Measurements from ENCODE around the gene NR2E1. TPM values are rescaled to one million over a fixed set of nuclear protein-coding genes. Genes with fewer than 3 reads are reported as not detected.

NR2E1 gene
- total RNA-seq, 1 donor from 2014 or later, result not detected

- H3K36me3 Mint-ChIP-seq (ENCODE audit: insufficient read depth), result no peaks in the 10 kb centered on the region
- no peak overlapping the region for H3K27ac Mint-ChIP-seq
- peaks cover 97% of the 10 kb centered on the region for H3K27me3 Mint-ChIP-seq
- peaks cover 15% of the 10 kb centered on the region for H3K4me1 Mint-ChIP-seq (ENCODE audit: low read depth)
- no peak overlapping the region for H3K4me3 Mint-ChIP-seq (ENCODE audit: low read depth)
- TF ChIP-seq CTCF (IDR thresholded peaks at IDR 0.05; ENCODE audit: unreplicated experiment), result no peak
- H3K9me3 Mint-ChIP-seq (ENCODE audit: low read depth), result no peaks in the 10 kb centered on the region
- DNase-seq (ENCODE audit: low spot score, unreplicated experiment), result peak; percentile 58
These were observed 8.8 kb downstream of the NR2E1 start for GRCh38 chr6:108174371-108175175.

- Mint-ChIP-seq H3K27ac (no peak overlapping the region), H3K9me3 (ENCODE audit: low read depth) (no peaks in the 10 kb centered on the region), H3K27me3 (peaks cover 97% of the 10 kb centered on the region), H3K4me3 (ENCODE audit: low read depth) (peak overlapping the region; percentile 68), H3K4me1 (ENCODE audit: low read depth) (peaks cover 15% of the 10 kb centered on the region), H3K36me3 (ENCODE audit: insufficient read depth) (no peaks in the 10 kb centered on the region)
- DNase-seq (ENCODE audit: low spot score, unreplicated experiment), result no peak
- TF ChIP-seq CTCF (IDR thresholded peaks at IDR 0.05; ENCODE audit: unreplicated experiment), result no peak
These were observed 9.4 kb downstream of the NR2E1 start for GRCh38 chr6:108175176-108175591.

- H3K27ac Mint-ChIP-seq, result no peak overlapping the region
- no peaks in the 10 kb centered on the region for H3K9me3 Mint-ChIP-seq (ENCODE audit: low read depth)
- peaks cover 97% of the 10 kb centered on the region for H3K27me3 Mint-ChIP-seq
- H3K4me1 Mint-ChIP-seq (ENCODE audit: low read depth), result peaks cover 15% of the 10 kb centered on the region
- H3K4me3 Mint-ChIP-seq (ENCODE audit: low read depth), result peak overlapping the region; percentile 68
- TF ChIP-seq CTCF (IDR thresholded peaks at IDR 0.05; ENCODE audit: unreplicated experiment), result peak; percentile 46
- DNase-seq (ENCODE audit: low spot score, unreplicated experiment), result no peak
- no peaks in the 10 kb centered on the region for H3K36me3 Mint-ChIP-seq (ENCODE audit: insufficient read depth)
These were observed 9.9 kb downstream of the NR2E1 start for GRCh38 chr6:108175592-108176279.

GRCh38 chr6:108176281-108177089 lies 10.7 kb downstream of the NR2E1 start:
- no peak for TF ChIP-seq CTCF (IDR thresholded peaks at IDR 0.05; ENCODE audit: unreplicated experiment)
- DNase-seq (ENCODE audit: low spot score, unreplicated experiment), result no peak
- peak overlapping the region; percentile 73 for H3K27ac Mint-ChIP-seq
- H3K27me3 Mint-ChIP-seq, result peaks cover 96% of the 10 kb centered on the region
- peak overlapping the region; percentile 68 for H3K4me3 Mint-ChIP-seq (ENCODE audit: low read depth)
- H3K36me3 Mint-ChIP-seq (ENCODE audit: insufficient read depth), result no peaks in the 10 kb centered on the region
- H3K9me3 Mint-ChIP-seq (ENCODE audit: low read depth), result no peaks in the 10 kb centered on the region
- peaks cover 15% of the 10 kb centered on the region for H3K4me1 Mint-ChIP-seq (ENCODE audit: low read depth)

GRCh38 chr6:108179741-108180140 lies 13.9 kb downstream of the NR2E1 start:
- no peak overlapping the region for H3K27ac Mint-ChIP-seq
- peaks cover 85% of the 10 kb centered on the region for H3K27me3 Mint-ChIP-seq
- no peak for TF ChIP-seq CTCF (IDR thresholded peaks at IDR 0.05; ENCODE audit: unreplicated experiment)
- H3K9me3 Mint-ChIP-seq (ENCODE audit: low read depth), result no peaks in the 10 kb centered on the region
- H3K4me1 Mint-ChIP-seq (ENCODE audit: low read depth), result peaks cover 15% of the 10 kb centered on the region
- H3K4me3 Mint-ChIP-seq (ENCODE audit: low read depth), result no peak overlapping the region
- no peaks in the 10 kb centered on the region for H3K36me3 Mint-ChIP-seq (ENCODE audit: insufficient read depth)
- no peak for DNase-seq (ENCODE audit: low spot score, unreplicated experiment)
